HG03520 (cell line): ENCODE results near the gene MECP2.
"Not testable (repeated sequence)": the region's sequence is repeated elsewhere in the genome, so short reads cannot be mapped to it uniquely, and the experiment has no call there.

Source experiments
- ATAC-seq: cut with Tn5 transposase; IDR thresholded peaks from one replicate; pipeline ENCODE4 v1.9.1; 2021; ENCODE audit warnings: mild to moderate bottlenecking, moderate library complexity; ENCODE audit not compliant: unreplicated experiment

MECP2 gene

DNA sequence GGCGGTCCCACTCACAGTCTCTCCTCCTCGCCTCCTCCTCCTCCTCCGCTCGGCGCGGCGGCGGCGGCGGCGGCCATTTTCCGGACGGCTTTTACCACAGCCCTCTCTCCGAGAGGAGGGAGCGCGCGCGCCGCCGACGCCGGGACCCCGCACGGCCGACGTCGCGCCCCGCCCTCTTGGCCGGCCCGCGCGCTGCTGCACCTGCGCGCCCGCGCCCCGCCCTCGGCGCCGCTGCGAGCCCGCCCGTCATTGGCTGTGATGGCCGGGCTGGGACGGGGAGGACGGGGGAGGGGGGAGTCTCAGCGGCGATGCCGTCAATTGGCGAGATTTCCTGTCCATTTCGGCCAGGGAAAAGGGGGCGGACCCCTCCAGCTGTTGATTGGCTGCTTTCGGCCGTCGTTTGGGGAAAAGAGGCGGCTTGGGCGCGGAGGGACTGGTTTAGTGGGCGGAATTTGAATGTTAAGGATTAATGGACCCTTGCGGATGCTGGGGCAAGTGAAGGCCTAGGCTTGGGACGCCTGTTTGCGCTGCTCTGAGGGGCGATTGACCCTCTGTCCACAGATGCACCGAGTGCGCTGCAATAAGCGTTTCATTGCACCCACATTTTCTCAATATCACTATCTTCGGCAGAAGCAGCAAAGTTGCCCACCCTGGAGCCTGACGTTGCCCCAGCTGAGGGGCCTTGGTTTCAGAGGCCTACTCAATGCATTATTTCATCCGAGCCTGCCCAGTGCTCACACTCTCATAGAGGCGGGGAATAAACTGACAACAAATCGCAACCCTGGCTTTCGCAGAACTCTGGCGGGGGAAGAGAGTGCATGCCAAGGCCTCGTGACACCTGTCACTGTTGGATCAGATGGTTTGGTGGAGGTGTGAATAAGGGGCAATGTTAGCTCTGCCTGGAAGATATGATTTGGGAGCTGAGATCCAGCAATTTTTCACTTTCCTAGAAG lies at the start of gene MECP2:
Gene MECP2 (minus strand): TSS at position 129 of the 953 bp plus-strand sequence.
- ATAC-seq, result peak; percentile 76

- ATAC-seq, result not testable (repeated sequence)
Measured at GRCh38 chrX:154144010-154144409, 46.5 kb upstream of the MECP2 start, which contains the start of gene OPN1LW. TSS of gene OPN1LW (plus strand) at chrX:154144243. CDS start at chrX:154144284, 41 bp downstream.

- ATAC-seq, result no peak
Measured at GRCh38 chrX:154142950-154143745, 45.6 kb upstream of the MECP2 start.

DNA sequence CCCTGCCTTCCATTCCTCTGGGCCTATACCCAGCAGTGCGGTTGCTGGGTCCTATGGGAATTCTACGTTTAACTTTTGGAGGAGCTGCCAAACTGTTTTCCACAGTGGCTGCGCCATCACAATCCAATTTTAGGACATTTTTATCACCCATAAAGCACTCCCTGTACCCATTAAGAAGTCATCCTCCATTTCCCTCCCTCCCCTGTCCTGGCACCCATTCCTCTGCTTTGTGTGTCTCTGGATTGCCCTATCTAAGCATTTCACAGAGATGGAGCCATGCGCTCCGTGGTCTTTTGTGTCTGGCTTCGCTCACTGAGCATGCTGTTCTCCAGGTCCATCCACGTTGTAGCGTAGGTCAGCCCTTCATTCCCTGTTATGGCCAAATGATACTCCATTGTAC lies 44.9 kb upstream of the MECP2 start:
- ATAC-seq, result no peak

- ATAC-seq, result no peak
Measured at GRCh38 chrX:154140742-154141141, 43.2 kb upstream of the MECP2 start.

DNA sequence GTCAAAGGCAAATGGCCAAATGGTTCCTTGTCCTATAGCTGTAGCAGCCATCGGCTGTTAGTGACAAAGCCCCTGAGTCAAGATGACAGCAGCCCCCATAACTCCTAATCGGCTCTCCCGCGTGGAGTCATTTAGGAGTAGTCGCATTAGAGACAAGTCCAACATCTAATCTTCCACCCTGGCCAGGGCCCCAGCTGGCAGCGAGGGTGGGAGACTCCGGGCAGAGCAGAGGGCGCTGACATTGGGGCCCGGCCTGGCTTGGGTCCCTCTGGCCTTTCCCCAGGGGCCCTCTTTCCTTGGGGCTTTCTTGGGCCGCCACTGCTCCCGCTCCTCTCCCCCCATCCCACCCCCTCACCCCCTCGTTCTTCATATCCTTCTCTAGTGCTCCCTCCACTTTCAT lies 42.7 kb upstream of the MECP2 start:
- no peak for ATAC-seq

DNA sequence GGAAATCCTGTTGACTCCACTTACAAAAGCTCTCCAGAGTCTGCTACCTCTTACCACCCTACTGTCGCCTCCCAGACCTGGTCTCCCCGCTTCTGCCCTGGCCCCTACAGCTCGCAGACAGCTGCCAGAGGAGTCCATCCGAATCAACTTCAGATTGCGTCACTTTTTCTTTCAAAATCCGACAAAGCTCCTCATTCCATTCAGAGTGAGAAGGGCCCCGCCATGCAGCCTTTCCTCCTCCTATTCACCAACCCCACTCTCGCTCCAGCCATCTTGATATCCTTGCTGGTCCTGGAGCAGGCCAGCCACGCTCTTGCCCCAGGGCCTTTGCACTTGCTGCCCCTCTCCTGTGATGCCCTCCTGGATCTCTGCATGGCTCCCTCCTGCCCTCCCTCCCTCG lies 41.3 kb upstream of the MECP2 start:
- no peak for ATAC-seq

DNA sequence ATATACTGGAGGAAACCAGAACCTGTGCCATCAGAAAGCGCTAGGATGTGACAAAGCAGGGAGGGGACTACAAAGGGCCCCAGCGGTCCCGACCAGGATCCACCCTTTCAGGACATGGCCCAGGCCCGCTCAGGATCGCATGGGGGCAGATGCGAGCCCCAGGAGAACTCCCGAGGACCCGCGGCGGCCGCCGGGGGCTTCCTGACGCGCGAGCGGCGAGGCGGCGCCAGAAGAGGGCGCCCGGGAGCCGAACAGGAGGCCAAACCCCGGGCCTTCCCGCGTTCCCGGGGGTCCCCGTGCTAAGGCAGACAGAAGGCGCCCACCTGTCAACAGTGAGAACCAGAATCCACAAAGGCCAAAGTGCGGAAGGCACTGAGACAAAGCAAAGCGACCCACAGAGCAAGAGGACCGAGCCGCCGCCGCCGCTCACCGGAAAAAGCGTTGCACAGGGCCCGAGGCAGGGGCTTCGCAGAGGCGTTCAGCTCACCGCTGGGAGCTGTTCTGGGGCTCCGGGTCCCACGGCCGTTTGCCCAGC lies 39.2 kb upstream of the MECP2 start:
- peak; percentile 50 for ATAC-seq

- ATAC-seq, result no peak
Measured at GRCh38 chrX:154135458-154136229, 38.1 kb upstream of the MECP2 start.

GRCh38 chrX:154132366-154132765 lies 34.8 kb upstream of the MECP2 start:
- ATAC-seq, result no peak

DNA sequence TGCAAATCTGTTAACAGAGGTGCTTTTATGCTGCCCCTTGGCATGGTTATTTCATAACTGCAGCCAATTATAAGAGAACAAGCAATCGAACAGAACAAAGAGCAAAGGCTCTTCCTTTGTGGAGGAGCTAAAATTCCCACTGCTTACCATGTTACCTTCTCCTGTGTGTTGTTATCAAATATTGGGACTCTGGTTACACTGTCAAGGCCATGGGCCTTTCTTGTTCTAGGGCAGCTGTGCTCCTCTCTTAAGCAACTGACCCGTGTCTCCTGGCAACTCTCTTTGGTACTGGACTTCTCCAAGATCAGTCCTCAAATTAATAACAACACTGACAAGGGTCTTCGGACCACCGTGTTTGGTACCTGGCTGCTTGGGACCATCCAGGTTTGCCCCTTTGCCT lies 34.4 kb upstream of the MECP2 start:
- ATAC-seq, result no peak

DNA sequence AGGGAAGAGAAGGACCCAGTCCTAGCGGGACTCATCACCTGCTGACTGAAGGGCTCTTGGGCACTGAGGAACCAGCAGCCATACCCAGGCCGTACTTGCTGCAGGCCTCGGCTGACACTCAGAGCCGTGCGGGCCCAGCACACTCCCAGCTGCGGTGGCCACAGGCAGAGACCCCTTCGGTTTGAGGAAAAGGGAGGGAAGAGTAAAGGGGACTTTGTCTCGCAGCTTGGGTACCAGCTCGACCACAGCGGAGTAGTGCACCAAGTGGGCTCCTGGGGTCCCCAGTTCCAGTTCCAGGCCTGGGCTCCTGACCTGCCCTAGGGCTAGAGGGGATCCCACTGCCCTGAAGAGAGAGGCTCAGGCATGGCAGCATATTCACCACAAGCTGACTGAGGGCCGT lies 28.6 kb upstream of the MECP2 start:
- ATAC-seq, result no peak

- ATAC-seq, result no peak
Measured at GRCh38 chrX:154125391-154126040, 28.0 kb upstream of the MECP2 start.

DNA sequence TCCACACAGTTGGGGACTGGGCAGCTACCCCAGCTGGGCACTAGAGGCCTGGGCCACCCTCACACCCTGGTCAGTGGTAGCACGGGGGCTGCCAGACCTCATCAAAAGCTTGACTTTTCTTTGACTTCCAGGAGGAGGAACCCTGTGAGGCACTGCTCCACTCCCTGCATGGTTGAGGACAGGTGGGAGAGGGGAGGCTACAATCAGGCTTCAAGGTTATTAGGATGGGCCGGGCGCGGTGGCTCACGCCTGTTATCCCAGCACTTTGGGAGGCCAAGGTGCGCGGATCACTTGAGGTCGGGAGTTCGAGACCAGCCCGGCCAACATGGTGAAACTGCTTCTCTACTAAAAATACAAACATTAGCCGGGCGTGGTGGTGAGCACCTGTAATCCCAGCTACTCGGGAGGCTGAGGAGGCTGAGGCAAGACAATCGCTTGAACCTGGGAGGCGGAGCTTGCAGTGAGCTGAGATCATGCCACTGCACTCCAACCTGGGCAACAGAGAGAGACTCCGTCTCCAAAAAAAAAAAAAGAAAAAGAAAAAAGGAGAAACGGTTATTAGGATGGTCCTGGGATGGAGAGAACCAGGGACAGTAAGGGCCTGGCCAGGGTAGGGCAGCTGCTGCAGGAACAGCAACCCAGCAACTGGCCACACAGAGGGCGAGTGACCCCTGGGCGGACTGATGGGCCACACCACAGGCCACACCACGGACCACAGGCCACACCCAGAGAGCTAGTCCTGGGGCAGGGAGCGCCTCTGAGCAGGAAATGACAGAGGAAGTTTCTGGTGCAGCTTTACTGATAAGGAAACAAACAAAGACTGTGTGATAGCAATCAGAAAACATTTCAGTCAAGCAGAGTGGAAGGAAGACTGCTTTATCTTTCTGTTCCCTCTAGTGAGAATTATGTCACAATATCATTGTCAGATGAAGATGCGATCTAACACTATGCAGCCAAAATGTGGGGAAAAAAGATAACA lies 26.0 kb upstream of the MECP2 start:
- no peak for ATAC-seq

DNA sequence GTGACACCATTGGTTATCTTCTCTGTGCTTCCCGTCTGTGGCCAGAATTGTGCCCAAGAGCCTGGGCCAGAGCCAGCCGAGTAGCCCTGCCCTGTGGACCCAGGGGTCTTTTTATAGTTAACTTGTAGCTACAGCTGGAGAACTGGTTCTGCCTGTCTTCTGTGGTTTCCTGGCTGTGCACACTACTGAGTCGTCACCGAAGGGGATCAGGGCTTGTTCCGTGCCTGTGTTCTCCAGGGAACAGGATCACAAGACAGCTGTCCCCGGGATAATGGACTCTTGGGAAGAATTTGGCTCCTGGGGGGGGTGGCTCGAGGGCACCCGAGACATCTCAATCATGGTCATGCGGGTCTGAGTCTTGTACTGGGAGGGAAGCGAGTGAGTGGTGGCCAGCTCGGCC lies 24.4 kb upstream of the MECP2 start:
- ATAC-seq, result no peak

DNA sequence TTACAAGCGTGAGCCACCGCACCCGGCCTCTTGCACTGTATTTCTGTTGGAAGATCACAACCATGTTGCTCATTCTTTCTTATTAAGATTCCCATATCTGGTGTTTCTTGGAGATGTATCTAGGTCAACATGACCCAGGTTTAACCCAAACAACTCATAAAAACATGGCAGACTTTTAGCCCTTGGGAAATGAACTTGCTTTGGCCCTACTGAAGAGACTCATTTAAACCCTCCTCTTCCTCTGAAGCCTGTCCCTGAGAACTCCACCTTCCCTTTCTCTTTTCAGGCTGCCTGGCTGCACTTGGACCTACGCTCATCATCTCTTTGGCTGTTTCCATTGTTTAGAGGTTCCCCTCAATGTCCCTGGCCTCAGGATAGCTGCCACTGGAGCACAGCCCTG lies 23.7 kb upstream of the MECP2 start:
- no peak for ATAC-seq

DNA sequence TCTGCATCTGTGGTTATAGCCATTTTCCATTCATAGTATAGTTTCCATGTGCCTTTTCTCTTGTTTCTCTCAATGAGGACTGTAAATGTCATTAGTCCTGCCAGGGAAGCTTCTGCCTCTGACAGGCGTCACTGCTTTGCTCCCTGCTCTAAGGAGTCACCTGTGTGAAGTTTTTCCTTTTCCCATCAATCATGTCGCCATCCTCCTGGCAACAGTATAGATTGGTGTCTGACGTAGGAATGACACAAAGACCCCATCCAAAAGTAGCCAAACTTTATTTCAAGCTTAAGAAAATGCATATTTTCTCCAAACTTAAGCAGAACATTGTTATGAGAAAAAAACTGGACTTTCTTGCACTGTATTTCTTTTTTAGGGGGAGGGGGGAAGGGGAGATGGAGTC lies 23.1 kb upstream of the MECP2 start:
- ATAC-seq, result no peak

- no peak for ATAC-seq
Measured at GRCh38 chrX:154117566-154117965, 20.0 kb upstream of the MECP2 start.
